PFSK-1 (cell line): ENCODE data around the gene TMEM31.

Experiments used
- FOXP2 ChIP-seq: optimal IDR thresholded peaks from 2 replicates; pipeline ENCODE3; 2011; ENCODE audit warnings: borderline replicate concordance, control low read depth, inconsistent platforms; ENCODE audit not compliant: insufficient read depth; ENCODE audit errors: extremely low read length, extremely low read depth
- POLR2AphosphoS5 ChIP-seq: IDR thresholded peaks from 2 replicates; pipeline ENCODE4 v1.6.1; 2012; ENCODE audit warnings: low read depth, mild to moderate bottlenecking, control low read depth, low read length, moderate library complexity
- REST ChIP-seq, 2 experiments: IDR thresholded peaks; 2 replicates each; pipeline versions ENCODE4 v1.6.1 to v1.8.0; 2011 to 2012; ENCODE audit warnings: low read depth in 2 of 2, low read length in 2 of 2, control low read depth in 1 of 2, inconsistent platforms in 1 of 2, mild to moderate bottlenecking in 1 of 2, moderate library complexity in 1 of 2; ENCODE audit not compliant: insufficient read depth in 1 of 2
- SIN3A ChIP-seq: IDR thresholded peaks from 2 replicates; pipeline ENCODE4 v1.6.1; 2012; ENCODE audit warnings: mild to moderate bottlenecking, low read length, moderate library complexity, borderline replicate concordance; ENCODE audit not compliant: insufficient read depth
- TAF1 ChIP-seq: IDR thresholded peaks from 2 replicates; pipeline ENCODE4 v1.6.1; 2012; ENCODE audit warnings: low read length, control low read depth, borderline replicate concordance; ENCODE audit not compliant: insufficient read depth

Gene TMEM31

GRCh38 chrX:103741879-103742278 lies 31.2 kb downstream of the TMEM31 start:
- TF ChIP-seq FOXP2 (no peak), POLR2AphosphoS5 (no peak)

GRCh38 chrX:103742339-103742738 lies 31.6 kb downstream of the TMEM31 start:
- no peak for TF ChIP-seq REST (IDR thresholded peaks at IDR 0.05; ENCODE audit: insufficient read depth in 1 of 2, low read depth in 2 of 2, low read length in 2 of 2)
- TF ChIP-seq SIN3A: no peak
- no peak for TF ChIP-seq POLR2AphosphoS5
- TF ChIP-seq TAF1: no peak
- TF ChIP-seq FOXP2: no peak

- TF ChIP-seq POLR2AphosphoS5 (no peak), REST (IDR thresholded peaks at IDR 0.05; ENCODE audit: insufficient read depth in 1 of 2, low read depth in 2 of 2, low read length in 2 of 2) (no peak), FOXP2 (no peak), TAF1 (no peak), SIN3A (no peak)
These were observed 36.5 kb downstream of the TMEM31 start for GRCh38 chrX:103747163-103747562.

GRCh38 chrX:103754401-103754800 lies 43.7 kb downstream of the TMEM31 start:
- TF ChIP-seq FOXP2 (no peak), REST (IDR thresholded peaks at IDR 0.05; ENCODE audit: insufficient read depth in 1 of 2, low read depth in 2 of 2, low read length in 2 of 2) (no peak), TAF1 (no peak), SIN3A (no peak), POLR2AphosphoS5 (no peak)

- no peak for TF ChIP-seq REST (IDR thresholded peaks at IDR 0.05; ENCODE audit: insufficient read depth in 1 of 2, low read depth in 2 of 2, low read length in 2 of 2)
These were observed 46.0 kb downstream of the TMEM31 start for GRCh38 chrX:103756736-103757135.

GRCh38 chrX:103758555-103758954 lies 47.8 kb downstream of the TMEM31 start:
- TF ChIP-seq POLR2AphosphoS5 (no peak), FOXP2 (no peak), SIN3A (no peak), REST (IDR thresholded peaks at IDR 0.05; ENCODE audit: insufficient read depth in 1 of 2, low read depth in 2 of 2, low read length in 2 of 2) (no peak), TAF1 (no peak)
